H1 (cell line): ENCODE measurements around the gene NKD2. TPM values are rescaled to one million over a fixed set of nuclear protein-coding genes. Genes with fewer than 3 reads are reported as not detected.

Experiments
- CTCF ChIA-PET: fragments of 300-600 bp; sonication (Branson Sonifier 250); formaldehyde crosslinking; loops from one replicate; lab custom pipeline; 2021; ENCODE audit not compliant: partially characterized antibody; lab: Charles Lee
- POLR2A ChIA-PET: fragments of 300-600 bp; sonication (Branson Sonifier 250); formaldehyde crosslinking; loops from one replicate; lab custom pipeline; 2021; ENCODE audit warnings: inconsistent platforms; ENCODE audit not compliant: partially characterized antibody; lab: Charles Lee
- DNase-seq, 2 experiments: peaks; one replicate each; pipeline versions ENCODE4 v3.0.0 to v3.0.0-alpha.2; 2010 to 2022; ENCODE audit warnings: low spot score in 2 of 2, low read depth in 1 of 2, mixed read lengths in 1 of 2
- FAIRE-seq: peaks from 2 replicates; lab custom pipeline; 2011; peaks lifted over from hg19 to GRCh38; lab: Jason Lieb, UNC
- H2AFZ ChIP-seq: 2 replicates; pipeline ENCODE4 v1.8.1; 2012; ENCODE audit warnings: low read length, inconsistent platforms
- H2AK5ac ChIP-seq: 2 replicates; pipeline ENCODE4 v1.6.1; 2013; ENCODE audit warnings: low read depth, low read length
- H2BK120ac ChIP-seq: replicated peaks from 2 replicates; pipeline ENCODE3; 2013; ENCODE audit warnings: low read depth, low read length, inconsistent platforms
- H2BK12ac ChIP-seq: 2 replicates; pipeline ENCODE4 v1.6.1; 2013; ENCODE audit warnings: low read depth, low read length
- H2BK15ac ChIP-seq: 2 replicates; pipeline ENCODE4 v1.6.1; 2013; ENCODE audit warnings: low read length
- H2BK20ac ChIP-seq: 2 replicates; pipeline ENCODE4 v1.6.1; 2013; ENCODE audit warnings: low read length
- H2BK5ac ChIP-seq: 2 replicates; pipeline ENCODE4 v1.6.1; 2013; ENCODE audit warnings: low read depth, low read length
- H3K14ac ChIP-seq: 2 replicates; pipeline ENCODE4 v1.6.1; 2013; ENCODE audit warnings: inconsistent platforms; ENCODE audit not compliant: insufficient read length
- H3K18ac ChIP-seq: 2 replicates; pipeline ENCODE4 v1.6.1; 2013; ENCODE audit warnings: low read length; ENCODE audit errors: extremely low read depth
- H3K23ac ChIP-seq: 2 replicates; pipeline ENCODE4 v1.6.1; 2013; ENCODE audit warnings: inconsistent platforms; ENCODE audit not compliant: insufficient read length
- H3K23me2 ChIP-seq: 2 replicates; pipeline ENCODE4 v1.6.1; 2013; ENCODE audit warnings: low read depth, low read length
- H3K27ac ChIP-seq: 2 replicates; pipeline ENCODE4 v1.6.1; 2011; ENCODE audit warnings: low read depth, low read length, inconsistent platforms
- H3K27me3 ChIP-seq, 4 experiments: replicated peaks in 1 of 4; 1 replicate in 1 of 4; 2 replicates in 3 of 4; pipeline versions ENCODE4 v1.6.1 to v1.8.1; 2011 to 2013; ENCODE audit warnings: low read length in 3 of 4, mild to moderate bottlenecking in 3 of 4, inconsistent platforms in 2 of 4, mixed read lengths in 2 of 4, moderate library complexity in 1 of 4; ENCODE audit not compliant: control insufficient read depth in 3 of 4, insufficient read depth in 3 of 4; ENCODE audit errors: extremely low read depth in 1 of 4
- H3K36me3 ChIP-seq, 4 experiments: 2 replicates each; pipeline versions ENCODE4 v1.6.1 to v1.8.1; 2011 to 2013; ENCODE audit warnings: mild to moderate bottlenecking in 4 of 4, low read length in 3 of 4, moderate library complexity in 2 of 4, control low read depth in 1 of 4, inconsistent platforms in 1 of 4; ENCODE audit not compliant: insufficient read depth in 4 of 4, control insufficient read depth in 2 of 4
- H3K4ac ChIP-seq: replicated peaks from 2 replicates; pipeline ENCODE3; 2013; ENCODE audit warnings: low read length, low read depth, mixed read lengths, inconsistent platforms; ENCODE audit not compliant: insufficient read length
- H3K4me1 ChIP-seq, 4 experiments: replicated peaks in 1 of 4; 1 replicate in 1 of 4; 2 replicates in 3 of 4; pipeline versions ENCODE4 v1.6.1 to v1.8.1; 2011 to 2013; ENCODE audit warnings: low read length in 3 of 4, inconsistent platforms in 2 of 4, mixed read lengths in 1 of 4; ENCODE audit not compliant: insufficient read depth in 4 of 4, control insufficient read depth in 3 of 4
- H3K4me2 ChIP-seq, 2 experiments: 2 replicates each; pipeline versions ENCODE4 v1.6.1 to v1.8.1; 2011 to 2013; ENCODE audit warnings: low read depth in 2 of 2, low read length in 2 of 2, control low read depth in 1 of 2, inconsistent platforms in 1 of 2, mild to moderate bottlenecking in 1 of 2; ENCODE audit not compliant: insufficient read depth in 1 of 2
- H3K4me3 ChIP-seq, 4 experiments: fragments of 200-600, 300-600 bp in 1 of 4; sonication (generic), shearing (Covaris generic), sonication (Bioruptor Twin) in 1 of 4; 2 replicates each; pipeline versions ENCODE4 v1.5.1 to v1.8.1; 2011 to 2016; ENCODE audit warnings: low read length in 4 of 4, low read depth in 3 of 4, control low read depth in 2 of 4, inconsistent platforms in 2 of 4, mild to moderate bottlenecking in 2 of 4, mixed read lengths in 1 of 4, moderate library complexity in 1 of 4; ENCODE audit not compliant: insufficient read depth in 2 of 4; ENCODE audit errors: extremely low read depth in 1 of 4
- H3K56ac ChIP-seq: replicated peaks from 2 replicates; pipeline ENCODE3; 2013; ENCODE audit warnings: low read depth, mild to moderate bottlenecking, mixed read lengths, low read length, inconsistent platforms; ENCODE audit not compliant: insufficient read length
- H3K79me1 ChIP-seq: 2 replicates; pipeline ENCODE4 v1.6.1; 2013; ENCODE audit warnings: low read depth, low read length, control low read depth
- H3K79me2 ChIP-seq, 2 experiments: 2 replicates each; pipeline versions ENCODE4 v1.6.1 to v1.8.1; 2012 to 2013; ENCODE audit warnings: low read length in 2 of 2, mild to moderate bottlenecking in 2 of 2, inconsistent platforms in 1 of 2; ENCODE audit not compliant: insufficient read depth in 2 of 2, control insufficient read depth in 1 of 2
- H3K9ac ChIP-seq, 4 experiments: replicated peaks in 1 of 4; 1 replicate in 1 of 4; 2 replicates in 3 of 4; pipeline versions ENCODE4 v1.6.1 to v1.8.1; 2011 to 2013; ENCODE audit warnings: low read depth in 3 of 4, low read length in 3 of 4, control low read depth in 2 of 4, mild to moderate bottlenecking in 2 of 4, moderate library complexity in 2 of 4, inconsistent platforms in 1 of 4; ENCODE audit errors: extremely low read depth in 1 of 4
- H3K9me3 ChIP-seq, 2 experiments: 2 replicates each; pipeline versions ENCODE4 v1.6.1 to v1.8.1; 2012 to 2013; ENCODE audit warnings: mild to moderate bottlenecking in 2 of 2, moderate library complexity in 2 of 2, control low read depth in 1 of 2, inconsistent platforms in 1 of 2, low read depth in 1 of 2, low read length in 1 of 2, mixed read lengths in 1 of 2; ENCODE audit not compliant: insufficient read depth in 2 of 2
- H4K20me1 ChIP-seq, 2 experiments: replicated peaks in 1 of 2; 2 replicates each; pipeline versions ENCODE3 to v1.8.1; 2011 to 2013; ENCODE audit warnings: inconsistent platforms in 2 of 2, low read length in 2 of 2, mild to moderate bottlenecking in 1 of 2; ENCODE audit not compliant: insufficient read depth in 2 of 2, control insufficient read depth in 1 of 2
- H4K5ac ChIP-seq: 2 replicates; pipeline ENCODE4 v1.6.1; 2013; ENCODE audit warnings: low read length, low read depth, mixed read lengths, inconsistent platforms; ENCODE audit not compliant: insufficient read length
- H4K8ac ChIP-seq: 2 replicates; pipeline ENCODE4 v1.8.0; 2013; ENCODE audit warnings: mild to moderate bottlenecking, moderate library complexity, low read length, inconsistent platforms; ENCODE audit not compliant: insufficient read depth; ENCODE audit errors: extremely low read depth
- H4K91ac ChIP-seq: replicated peaks from 2 replicates; pipeline ENCODE3; 2013; ENCODE audit warnings: low read length, mixed read lengths, inconsistent platforms; ENCODE audit not compliant: insufficient read length
- ASH2L ChIP-seq: fragments of 200-600, 300-600 bp; sonication (generic); IDR thresholded peaks from one replicate; pipeline ENCODE4 v1.7.1; 2017; ENCODE audit warnings: low read length
- GABPA ChIP-seq: IDR thresholded peaks from 2 replicates; pipeline ENCODE4 v1.6.1; 2011; ENCODE audit warnings: mild to moderate bottlenecking, low read length, moderate library complexity, borderline replicate concordance; ENCODE audit not compliant: insufficient read depth
- KDM1A ChIP-seq: fragments of 200-600, 300-600 bp; sonication (generic); IDR thresholded peaks from 2 replicates; pipeline ENCODE4 v1.7.1; 2016; ENCODE audit warnings: mild to moderate bottlenecking, low read length, borderline replicate concordance
- PHF8 ChIP-seq: fragments of 200-600 bp; sonication (generic); conservative IDR thresholded peaks from 2 replicates; pipeline ENCODE4 v1.7.1; 2012; ENCODE audit warnings: low read depth, mild to moderate bottlenecking, inconsistent platforms, low read length, moderate library complexity
- RNF2 ChIP-seq: fragments of 200-900, 300-1000 bp; sonication (generic); IDR thresholded peaks from 2 replicates; pipeline ENCODE4 v1.7.1; 2016; ENCODE audit warnings: borderline replicate concordance, low read depth, mild to moderate bottlenecking, antibody characterized with exemption, low read length; ENCODE audit not compliant: poor library complexity, severe bottlenecking; ENCODE audit errors: missing control alignments
- RXRA ChIP-seq: IDR thresholded peaks from 2 replicates; pipeline ENCODE4 v1.6.1; 2011; ENCODE audit warnings: low read depth, mild to moderate bottlenecking, low read length, moderate library complexity; ENCODE audit not compliant: insufficient read depth
- SAP30 ChIP-seq: fragments of 300-600 bp; sonication (generic); IDR thresholded peaks from 2 replicates; pipeline ENCODE4 v1.7.1; 2012; ENCODE audit warnings: low read length, moderate library complexity, mild to moderate bottlenecking, inconsistent platforms; ENCODE audit not compliant: insufficient read depth, insufficient replicate concordance
- SUZ12 ChIP-seq: fragments of 200-600 bp; sonication (generic); IDR thresholded peaks from 2 replicates; pipeline ENCODE4 v1.6.1; 2012; ENCODE audit warnings: mild to moderate bottlenecking, inconsistent platforms, low read length, moderate library complexity, mixed read lengths
- USF2 ChIP-seq: IDR thresholded peaks from 2 replicates; pipeline ENCODE4 v1.6.1; 2011; ENCODE audit warnings: low read length, improper control_type of control experiment
- ZNF274 ChIP-seq: IDR thresholded peaks from 2 replicates; pipeline ENCODE4 v1.7.0; 2012; ENCODE audit warnings: low read length, borderline replicate concordance; ENCODE audit errors: extremely low read depth
- WGBS, 2 experiments: shearing (Covaris generic) in 1 of 2; methylation state at CpG; one replicate each; pipeline versions ENCODE4 v1.1.6 to v1.1.7; 2013 to 2015; ENCODE audit warnings: low lambda C conversion rate in 2 of 2, mixed read lengths in 2 of 2, inconsistent platforms in 1 of 2, low coverage in 1 of 2, missing lambda C conversion rate in 1 of 2; ENCODE audit not compliant: insufficient replicate concordance in 2 of 2, insufficient coverage in 1 of 2, insufficient read length in 1 of 2; ENCODE audit errors: extremely low coverage in 1 of 2, missing lambda C conversion rate in 1 of 2; 5-methylcytosine and 5-hydroxymethylcytosine counted together
- polyA plus RNA-seq, 7 experiments: library from polyadenylated mRNA; depleted of rRNA in 3 of 7; stranded (reverse) in 5 of 7; unstranded in 2 of 7; fragments of >200 nt in 5 of 7; fragments of 200-250 nt in 2 of 7; gene quantifications; 1 replicate in 5 of 7; 2 replicates in 1 of 7; 4 replicates in 1 of 7; pipeline versions ENCODE4 v1.2.1 to v1.2.3, GENCODE V29; 2011 to 2013; ENCODE audit warnings: missing spikeins in 2 of 7, mixed read lengths in 2 of 7
- total RNA-seq: library from RNA; stranded (reverse); fragmentation: NEBNext Ultra II Directional; extraction: Animal tissue kit (Norgen Biotek cat#: 25700); gene quantifications from 2 replicates; pipeline ENCODE4 v1.2.1, GENCODE V29; 2021

Gene NKD2
- total and polyA plus RNA-seq, 2 of the 8 experiments (the other 6 are each of a cell fraction or from before 2014, with no cell fraction given), result 5.5 to 7.9 TPM

GRCh38 chr5:959581-960531 is 48.7 kb upstream of the NKD2 start:
- no peak overlapping the region for H2AK5ac ChIP-seq
- no peak for DNase-seq
- no peaks in the 10 kb centered on the region for H3K27me3 ChIP-seq
- no peak overlapping the region for H4K8ac ChIP-seq
- no peak overlapping the region for H3K9ac ChIP-seq
- H2BK12ac ChIP-seq, result no peak overlapping the region
- ChIA-PET POLR2A (no interaction called here), CTCF (interaction anchor here (1.9 kb wide), 1 partner anchor 22 kb away, joined by 6 read pairs; no protein-coding TSS in a partner anchor)
- no peak overlapping the region for H2BK120ac ChIP-seq
- no peaks in the 10 kb centered on the region for H3K9me3 ChIP-seq
- H3K14ac ChIP-seq, result no peak overlapping the region
- H2BK15ac ChIP-seq, result no peak overlapping the region
- FAIRE-seq, result no peak
- no peaks in the 10 kb centered on the region for H4K20me1 ChIP-seq
- no peaks in the 10 kb centered on the region for H3K36me3 ChIP-seq
- no peak overlapping the region for H4K91ac ChIP-seq
- H3K4ac ChIP-seq, result no peak overlapping the region
- H3K23ac ChIP-seq, result no peak overlapping the region
- H3K79me1 ChIP-seq, result no peaks in the 10 kb centered on the region
- no peak overlapping the region for H2BK20ac ChIP-seq
- no peak overlapping the region for H3K18ac ChIP-seq
- H3K27ac ChIP-seq, result no peak overlapping the region
- no peak overlapping the region for H2BK5ac ChIP-seq
- H3K23me2 ChIP-seq, result no peaks in the 10 kb centered on the region
- H3K4me3 ChIP-seq, result no peak overlapping the region
- no peak overlapping the region for H3K4me2 ChIP-seq
- 93% methylated on average over 21 of the region's 47 CpGs; no CpG with 5 or more reads in 1 of the 2 experiments for WGBS, 2 experiments
- H4K5ac ChIP-seq, result no peak overlapping the region
- H2AFZ ChIP-seq, result no peak overlapping the region
- no peaks in the 10 kb centered on the region for H3K79me2 ChIP-seq
- no peak overlapping the region for H3K56ac ChIP-seq
- H3K4me1 ChIP-seq, result no peaks in the 10 kb centered on the region
- TF ChIP-seq SAP30 (no peak), KDM1A (no peak), RXRA (no peak), RNF2 (no peak), ZNF274 (no peak), SUZ12 (no peak), ASH2L (no peak), USF2 (no peak), GABPA (no peak), PHF8 (no peak)
